ENCODE data around the gene PTPRA.

GRCh38 chr20:3039426-3039825 lies 166.1 kb downstream of the PTPRA start:
- TF ChIP-seq CTCF (IDR thresholded peaks at IDR 0.05 in 4 of 5, conservative IDR thresholded peaks at IDR 0.05 in 1 of 5): no peak
- TF ChIP-seq POLR2A (IDR thresholded peaks at IDR 0.05): no peak

All from gastrocnemius medialis (tissue), 4 donors.